Measurements from ENCODE around the gene CSH2.

Gene CSH2

GRCh38 chr17:63848834-63849689 is 24.4 kb downstream of the CSH2 start:
- H3K36me3 ChIP-seq (ENCODE audit: control insufficient read depth in 2 of 2, insufficient read depth in 1 of 2, low read length in 2 of 2) = no peaks in the 10 kb centered on the region
- POLR2A ChIA-PET = interaction anchor here (0.9 to 1.9 kb wide), 4 partner anchors 10 to 75 kb away, joined by 3 to 6 read pairs (median 4); partner anchors contain the start of genes CCDC47, DDX42 and PSMC5
- peak overlapping the region; percentile 56; the same call in 1 of the 2 replicates for H3K27ac ChIP-seq (ENCODE audit: extremely low read depth, low read depth, low read length)
- no peaks in the 10 kb centered on the region for H3K4me1 ChIP-seq (ENCODE audit: control insufficient read depth, insufficient read depth, low read length)
- H3K9me3 ChIP-seq (ENCODE audit: control insufficient read depth, insufficient read depth, low read depth, low read length) = no peaks in the 10 kb centered on the region
- H3K4me3 ChIP-seq (ENCODE audit: low read depth, low read length) = peak overlapping the region; percentile 1
- CTCF ChIA-PET = interaction anchor here (0.6 to 9.5 kb wide), 19 partner anchors 11 to 1300 kb away, joined by 3 to 62 read pairs (median 4); partner anchors contain the start of gene GH2
- TF ChIP-seq ZNF292 (tag by site-specific recombination; IDR thresholded peaks at IDR 0.05; ENCODE audit: borderline replicate concordance, low read depth) = no peak
- peak; percentile 68 for TF ChIP-seq ZNF692 (tag by site-specific recombination; IDR thresholded peaks at IDR 0.05)
- no peak for TF ChIP-seq ZNF677 (tag by site-specific recombination; IDR thresholded peaks at IDR 0.05)
- no peak for TF ChIP-seq ZNF23 (tag by site-specific recombination; IDR thresholded peaks at IDR 0.05; ENCODE audit: borderline replicate concordance)
- peak; percentile 56; the same call in 1 of the 2 replicates for TF ChIP-seq ZXDB (tag by site-specific recombination; IDR thresholded peaks at IDR 0.05)
- TF ChIP-seq ZNF580 (tag by site-specific recombination; IDR thresholded peaks at IDR 0.05) = no peak
- TF ChIP-seq SETDB1 (IDR thresholded peaks at IDR 0.05; ENCODE audit: insufficient read length, low read length) = peak; percentile 89
- TF ChIP-seq PRDM10 (tag by site-specific recombination; IDR thresholded peaks at IDR 0.05) = peak; percentile 68
- no peak for TF ChIP-seq ATF2 (tag by site-specific recombination; IDR thresholded peaks at IDR 0.05; ENCODE audit: low read depth)
- TF ChIP-seq ZBTB11 (tag by site-specific recombination; conservative IDR thresholded peaks at IDR 0.05; ENCODE audit: low read depth) = no peak
- no peak for TF ChIP-seq ZNF544 (tag by site-specific recombination; IDR thresholded peaks at IDR 0.05)
- TF ChIP-seq ZBTB49 (tag by site-specific recombination; IDR thresholded peaks at IDR 0.05; ENCODE audit: low read depth) = no peak
- no peak for TF ChIP-seq ZNF76 (tag by site-specific recombination; IDR thresholded peaks at IDR 0.05; ENCODE audit: borderline replicate concordance, low read depth)
- no peak for TF ChIP-seq ZNF488 (tag by site-specific recombination; IDR thresholded peaks at IDR 0.05)
- no peak for TF ChIP-seq ZNF24 (tag by site-specific recombination; IDR thresholded peaks at IDR 0.05)
- TF ChIP-seq PBX3 (CRISPR knock-in tag; IDR thresholded peaks at IDR 0.05) = 0 out of 2 replicates have a peak, but pooled peaks have one; percentile 56
- TF ChIP-seq ZBTB26 (tag by site-specific recombination; optimal IDR thresholded peaks at IDR 0.05) = peak; percentile 17
- TF ChIP-seq ZNF174 (tag by site-specific recombination; IDR thresholded peaks at IDR 0.05) = 0 out of 2 replicates have a peak, but pooled peaks have one; percentile 25

Data from HEK293 (cell line).